Measurements from ENCODE around the gene IFITM2.

DNA sequence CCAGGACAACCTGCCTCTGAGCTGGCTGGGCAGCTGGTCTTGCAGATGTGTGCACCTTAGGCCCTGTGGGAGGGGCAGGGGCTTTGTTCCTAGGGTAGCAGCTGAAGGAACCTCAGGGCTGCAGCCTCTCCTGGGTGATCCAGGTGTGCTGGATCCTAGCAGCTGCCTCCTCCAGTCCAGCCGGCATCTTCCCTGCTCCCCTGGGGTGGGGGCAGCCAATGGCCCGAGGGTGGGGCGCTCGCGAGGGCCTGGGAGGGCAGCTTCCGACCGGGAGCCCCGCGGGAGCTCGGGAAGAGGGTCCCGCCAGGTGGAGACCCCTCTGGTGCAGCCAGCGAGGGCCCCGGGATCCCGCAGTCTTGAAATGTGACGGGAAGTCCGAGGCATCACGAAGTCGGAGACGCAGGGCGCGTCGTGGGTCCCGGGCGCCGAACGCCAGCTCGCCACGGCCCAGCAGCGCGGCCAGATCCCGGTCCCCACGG is 7.9 kb downstream of the IFITM2 start:
- TF ChIP-seq CTCF (IDR thresholded peaks at IDR 0.05), result no peak
- no peak for TF ChIP-seq POLR2A (IDR thresholded peaks at IDR 0.05)
